Neuronal stem cell (in vitro differentiated cells): ENCODE results near the gene CACNA1F. TPM values are rescaled to one million over a fixed set of nuclear protein-coding genes. Genes with fewer than 3 reads are reported as not detected.

Experiments
- DNase-seq: peaks from one replicate; pipeline ENCODE4 v3.0.0-alpha.2; 2013; ENCODE audit warnings: low spot score
- H2AFZ ChIP-seq: one replicate; pipeline ENCODE4 v1.6.1; 2013; ENCODE audit warnings: mild to moderate bottlenecking, low read length, inconsistent platforms
- H2AK5ac ChIP-seq: 2 replicates; pipeline ENCODE4 v1.6.1; 2013; ENCODE audit warnings: low read depth, mild to moderate bottlenecking, inconsistent platforms, low read length, moderate library complexity, mixed read lengths
- H2BK120ac ChIP-seq: 2 replicates; pipeline ENCODE4 v1.6.1; 2013; ENCODE audit warnings: low read depth, mild to moderate bottlenecking, inconsistent platforms, low read length, moderate library complexity, mixed read lengths
- H2BK12ac ChIP-seq: one replicate; pipeline ENCODE4 v1.6.1; 2013; ENCODE audit warnings: low read length, inconsistent platforms
- H2BK15ac ChIP-seq: 2 replicates; pipeline ENCODE4 v1.6.1; 2013; ENCODE audit warnings: mild to moderate bottlenecking, low read length, inconsistent platforms, mixed read lengths
- H2BK5ac ChIP-seq: one replicate; pipeline ENCODE4 v1.6.1; 2013; ENCODE audit warnings: inconsistent platforms, mild to moderate bottlenecking, low read length, moderate library complexity
- H3K14ac ChIP-seq: one replicate; pipeline ENCODE4 v1.6.1; 2013; ENCODE audit warnings: low read length, inconsistent platforms
- H3K18ac ChIP-seq: 2 replicates; pipeline ENCODE4 v1.6.1; 2013; ENCODE audit warnings: low read length, inconsistent platforms
- H3K23ac ChIP-seq: 2 replicates; pipeline ENCODE4 v1.6.1; 2013; ENCODE audit warnings: low read depth, mild to moderate bottlenecking, mixed read lengths, low read length, inconsistent platforms; ENCODE audit not compliant: poor library complexity
- H3K27ac ChIP-seq: replicated peaks from 3 replicates; pipeline ENCODE4 v1.5.1; 2013; ENCODE audit warnings: low read length, inconsistent platforms
- H3K27me3 ChIP-seq, 3 experiments: 2 replicates each; pipeline ENCODE4 v1.6.1; 2013; ENCODE audit warnings: low read length in 3 of 3, mild to moderate bottlenecking in 2 of 3, inconsistent platforms in 1 of 3, low read depth in 1 of 3, mixed read lengths in 1 of 3, moderate library complexity in 1 of 3; ENCODE audit not compliant: control insufficient read depth in 3 of 3, insufficient read depth in 3 of 3
- H3K36me3 ChIP-seq, 2 donors: replicated peaks in 1 of 2; 2 replicates each; pipeline ENCODE4 v1.6.1; 2013; ENCODE audit warnings: low read length in 2 of 2; ENCODE audit not compliant: control insufficient read depth in 2 of 2, insufficient read depth in 2 of 2
- H3K4ac ChIP-seq: 2 replicates; pipeline ENCODE4 v1.6.1; 2013; ENCODE audit warnings: inconsistent platforms, mild to moderate bottlenecking, low read length, moderate library complexity
- H3K4me1 ChIP-seq, 2 donors: 1 replicate in 1 of 2; 2 replicates in 1 of 2; pipeline ENCODE4 v1.6.1; 2013; ENCODE audit warnings: low read length in 2 of 2, low read depth in 1 of 2; ENCODE audit not compliant: control insufficient read depth in 2 of 2, insufficient read depth in 1 of 2
- H3K4me2 ChIP-seq: one replicate; pipeline ENCODE4 v1.6.1; 2013; ENCODE audit warnings: mild to moderate bottlenecking, low read length, inconsistent platforms; ENCODE audit not compliant: insufficient read depth, poor library complexity, severe bottlenecking
- H3K4me3 ChIP-seq, 2 donors: 2 replicates each; pipeline ENCODE4 v1.5.1; 2013; ENCODE audit warnings: low read length in 2 of 2, mild to moderate bottlenecking in 2 of 2, inconsistent platforms in 1 of 2, moderate library complexity in 1 of 2
- H3K79me1 ChIP-seq: one replicate; pipeline ENCODE4 v1.6.1; 2013; ENCODE audit warnings: low read depth, mild to moderate bottlenecking, inconsistent platforms, low read length, moderate library complexity
- H3K9ac ChIP-seq: one replicate; pipeline ENCODE4 v1.6.1; 2013; ENCODE audit warnings: mild to moderate bottlenecking, low read depth, low read length, inconsistent platforms; ENCODE audit not compliant: poor library complexity
- H3K9me3 ChIP-seq, 2 donors: replicated peaks in 1 of 2; 2 replicates each; pipeline versions ENCODE3 to v1.6.1; 2013; ENCODE audit warnings: low read length in 2 of 2, mild to moderate bottlenecking in 2 of 2, inconsistent platforms in 1 of 2, low read depth in 1 of 2, mixed read lengths in 1 of 2, moderate library complexity in 1 of 2; ENCODE audit not compliant: control insufficient read depth in 2 of 2, insufficient read depth in 1 of 2
- H4K8ac ChIP-seq: one replicate; pipeline ENCODE4 v1.6.1; 2013; ENCODE audit warnings: low read depth, mild to moderate bottlenecking, inconsistent platforms, low read length, moderate library complexity
- H4K91ac ChIP-seq: one replicate; pipeline ENCODE4 v1.6.1; 2013; ENCODE audit warnings: low read length, low read depth, mild to moderate bottlenecking, inconsistent platforms; ENCODE audit not compliant: poor library complexity
- WGBS, 2 donors: extraction: QIAGEN DNeasy Blood & Tissue Kit; methylation state at CpG; one replicate each; pipeline ENCODE4 v1.1.7; 2013; ENCODE audit warnings: missing lambda C conversion rate in 2 of 2, mixed read lengths in 1 of 2; ENCODE audit not compliant: insufficient read length in 2 of 2, insufficient replicate concordance in 1 of 2; ENCODE audit errors: extremely low coverage in 2 of 2; 5-methylcytosine and 5-hydroxymethylcytosine counted together
- polyA plus RNA-seq, 2 experiments: library from polyadenylated mRNA; stranded (reverse); fragments of 200-250 nt; gene quantifications; one replicate each; pipeline ENCODE4 v1.2.3, GENCODE V29; 2013

The CACNA1F gene
- 0.56 TPM for polyA plus RNA-seq (2013, experiment 1 of 2)
- 0.58 TPM for polyA plus RNA-seq (2013, experiment 2 of 2)

GRCh38 chrX:49233176-49233575 lies at the start of gene CACNA1F:
CACNA1F (minus strand) TSS chrX:49233340; CDS start chrX:49233309, 31 bp downstream.
- no peak within 1 kb of the TSS for H2BK15ac ChIP-seq
- no peaks in the 10 kb centered on the region for H3K36me3 ChIP-seq
- peaks cover 0 to 4% of the 10 kb centered on the region in 2 donors for H3K4me1 ChIP-seq
- H2BK5ac ChIP-seq: no peak within 1 kb of the TSS
- H3K9me3 ChIP-seq: no peaks in the 10 kb centered on the region
- no peaks in the 10 kb centered on the region for H3K27me3 ChIP-seq
- no peaks in the 10 kb centered on the region for H3K79me1 ChIP-seq
- no peak within 1 kb of the TSS for H3K14ac ChIP-seq
- DNase-seq: no peak
- H3K18ac ChIP-seq: no peak within 1 kb of the TSS
- H2AFZ ChIP-seq: no peak within 1 kb of the TSS
- no peak within 1 kb of the TSS for H3K4ac ChIP-seq
- H3K23ac ChIP-seq: no peak within 1 kb of the TSS
- no peak within 1 kb of the TSS for H3K4me2 ChIP-seq
- no peak within 1 kb of the TSS for H3K4me3 ChIP-seq
- no peak within 1 kb of the TSS for H3K9ac ChIP-seq
- no peak within 1 kb of the TSS for H4K8ac ChIP-seq
- no CpG with 5 or more reads among the region's 9 CpGs for WGBS, 2 donors
- H2BK12ac ChIP-seq: no peak within 1 kb of the TSS
- H3K27ac ChIP-seq: no peak within 1 kb of the TSS
- H2BK120ac ChIP-seq: no peak within 1 kb of the TSS
- H4K91ac ChIP-seq: no peak within 1 kb of the TSS
- H2AK5ac ChIP-seq: no peak within 1 kb of the TSS

- H2AFZ ChIP-seq: no peak overlapping the region
- no peak overlapping the region for H2BK12ac ChIP-seq
- no peak overlapping the region for H3K27ac ChIP-seq
- no peak overlapping the region for H3K4ac ChIP-seq
- no CpG with 5 or more reads among the region's 11 CpGs for WGBS, 2 donors
- peak overlapping the region; percentile 17 for H4K8ac ChIP-seq
- H3K4me1 ChIP-seq: no peaks in the 10 kb centered on the region
- H3K79me1 ChIP-seq: peaks cover 1% of the 10 kb centered on the region
- H3K4me2 ChIP-seq: no peak overlapping the region
- H2BK120ac ChIP-seq: no peak overlapping the region
- no peak overlapping the region for H2BK5ac ChIP-seq
- H3K36me3 ChIP-seq: no peaks in the 10 kb centered on the region
- H3K4me3 ChIP-seq: no peak overlapping the region
- no peaks in the 10 kb centered on the region for H3K27me3 ChIP-seq
- H2BK15ac ChIP-seq: no peak overlapping the region
- DNase-seq: no peak
- no peak overlapping the region for H3K23ac ChIP-seq
- no peak overlapping the region for H3K9ac ChIP-seq
- H3K18ac ChIP-seq: no peak overlapping the region
- no peak overlapping the region for H2AK5ac ChIP-seq
- H3K14ac ChIP-seq: no peak overlapping the region
- H3K9me3 ChIP-seq: no peaks in the 10 kb centered on the region
- no peak overlapping the region for H4K91ac ChIP-seq
Measured at GRCh38 chrX:49282647-49283011, 49.5 kb upstream of the CACNA1F start.

GRCh38 chrX:49278081-49278480 lies 44.9 kb upstream of the CACNA1F start:
- H2BK15ac ChIP-seq: no peak overlapping the region
- no peak overlapping the region for H3K4me3 ChIP-seq
- H3K27me3 ChIP-seq: no peaks in the 10 kb centered on the region
- no peak overlapping the region for H3K9ac ChIP-seq
- no peak overlapping the region for H4K91ac ChIP-seq
- H3K4me1 ChIP-seq: no peaks in the 10 kb centered on the region
- H2AFZ ChIP-seq: no peak overlapping the region
- H3K9me3 ChIP-seq: no peaks in the 10 kb centered on the region
- no peak overlapping the region for H3K27ac ChIP-seq
- no peak overlapping the region for H3K4ac ChIP-seq
- no peak overlapping the region for H2BK12ac ChIP-seq
- H2BK5ac ChIP-seq: no peak overlapping the region
- no peak overlapping the region for H4K8ac ChIP-seq
- H3K36me3 ChIP-seq: peaks cover under 1 to 3% of the 10 kb centered on the region in 2 donors
- H3K18ac ChIP-seq: no peak overlapping the region
- WGBS, 2 donors: no CpG with 5 or more reads among the region's 3 CpGs
- H3K79me1 ChIP-seq: peaks cover 8% of the 10 kb centered on the region
- no peak overlapping the region for H3K4me2 ChIP-seq
- no peak overlapping the region for H3K14ac ChIP-seq
- no peak overlapping the region for H2AK5ac ChIP-seq
- H3K23ac ChIP-seq: no peak overlapping the region
- DNase-seq: no peak
- no peak overlapping the region for H2BK120ac ChIP-seq

GRCh38 chrX:49277535-49277830 lies 44.3 kb upstream of the CACNA1F start:
- no peak for DNase-seq
- H2BK5ac ChIP-seq: no peak overlapping the region
- no peak overlapping the region for H4K91ac ChIP-seq
- no peak overlapping the region for H3K4me3 ChIP-seq
- H3K36me3 ChIP-seq: peaks cover 5 to 6% of the 10 kb centered on the region in 2 donors
- H2BK15ac ChIP-seq: no peak overlapping the region
- no peak overlapping the region for H2BK12ac ChIP-seq
- no peaks in the 10 kb centered on the region for H3K27me3 ChIP-seq
- no CpG with 5 or more reads among the region's 3 CpGs for WGBS, 2 donors
- no peak overlapping the region for H3K23ac ChIP-seq
- H3K9me3 ChIP-seq: no peaks in the 10 kb centered on the region
- H3K14ac ChIP-seq: no peak overlapping the region
- no peak overlapping the region for H4K8ac ChIP-seq
- no peak overlapping the region for H3K4me2 ChIP-seq
- H2AFZ ChIP-seq: no peak overlapping the region
- no peak overlapping the region for H3K4ac ChIP-seq
- H2BK120ac ChIP-seq: no peak overlapping the region
- no peak overlapping the region for H2AK5ac ChIP-seq
- peaks cover 8% of the 10 kb centered on the region for H3K79me1 ChIP-seq
- H3K9ac ChIP-seq: no peak overlapping the region
- H3K18ac ChIP-seq: no peak overlapping the region
- H3K27ac ChIP-seq: no peak overlapping the region
- peaks cover 0 to 2% of the 10 kb centered on the region in 2 donors for H3K4me1 ChIP-seq
